Esophagus squamous epithelium (tissue), 5 donors: ENCODE data around the gene FNDC8. TPM values are rescaled to one million over a fixed set of nuclear protein-coding genes. Genes with fewer than 3 reads are reported as not detected.

Source experiments
- DNase-seq: peaks from one replicate; lab custom pipeline; 2025; lab: John Stamatoyannopoulos, UW
- H3K27ac ChIP-seq, 4 donors: fragments of 200-600 bp; sonication (generic); one replicate each; pipeline ENCODE4 v1.5.1; 2016 to 2019; ENCODE audit warnings: mild to moderate bottlenecking in 1 of 4
- H3K27me3 ChIP-seq, 4 donors: fragments of 200-600 bp; sonication (generic); 1 replicate in 3 of 4; 2 replicates in 1 of 4; pipeline versions ENCODE4 v1.5.1 to v1.6.0; 2017 to 2021; ENCODE audit warnings: antibody characterized with exemption in 1 of 4
- H3K36me3 ChIP-seq, 3 donors: fragments of 200-600 bp; sonication (generic); one replicate each; pipeline ENCODE4 v1.5.1; 2016 to 2019
- H3K4me1 ChIP-seq, 3 donors: fragments of 200-600 bp; sonication (generic); one replicate each; pipeline ENCODE4 v1.5.1; 2017 to 2019
- H3K4me3 ChIP-seq, 4 donors: fragments of 200-600 bp; sonication (generic); 1 replicate in 3 of 4; 2 replicates in 1 of 4; pipeline ENCODE4 v1.5.1; 2016 to 2019; ENCODE audit warnings: mild to moderate bottlenecking in 2 of 4, moderate library complexity in 1 of 4
- H3K9me3 ChIP-seq, 3 donors: fragments of 200-600 bp; sonication (generic); one replicate each; pipeline ENCODE4 v1.5.1; 2016 to 2019
- CTCF ChIP-seq, 6 experiments: fragments of 450-650 bp in 4 of 6; fragments of 200-600 bp in 2 of 6; sonication (generic) in 2 of 6; IDR thresholded peaks; one replicate each; pipeline ENCODE4 v1.5.1; 2016 to 2019; ENCODE audit warnings: antibody characterized with exemption in 6 of 6, mild to moderate bottlenecking in 4 of 6, moderate library complexity in 4 of 6
- POLR2A ChIP-seq, 4 donors: fragments of 450-650 bp; IDR thresholded peaks; one replicate each; pipeline ENCODE4 v1.6.1; 2017; ENCODE audit warnings: antibody characterized with exemption in 4 of 4, mild to moderate bottlenecking in 4 of 4, moderate library complexity in 3 of 4
- WGBS, 2 donors: methylation state at CpG; one replicate each; pipeline ENCODE4 v1.1.5; 2018; 5-methylcytosine and 5-hydroxymethylcytosine counted together
- intact Hi-C: fragments of 100-400 bp; cut with DNase I; formaldehyde crosslinking; loops from one replicate; pipeline ENCODE4 v1.15.0; 2022
- total RNA-seq, 4 donors: library from RNA; depleted of rRNA; stranded (reverse); fragments of >200 nt; gene quantifications; one replicate each; pipeline ENCODE4 v1.1.0, GENCODE V29; 2016
- donor health status: DM: yes; HTN: yes; CAD: no.

FNDC8 gene
- total RNA-seq, 4 donors from 2014 or later = not detected

DNA sequence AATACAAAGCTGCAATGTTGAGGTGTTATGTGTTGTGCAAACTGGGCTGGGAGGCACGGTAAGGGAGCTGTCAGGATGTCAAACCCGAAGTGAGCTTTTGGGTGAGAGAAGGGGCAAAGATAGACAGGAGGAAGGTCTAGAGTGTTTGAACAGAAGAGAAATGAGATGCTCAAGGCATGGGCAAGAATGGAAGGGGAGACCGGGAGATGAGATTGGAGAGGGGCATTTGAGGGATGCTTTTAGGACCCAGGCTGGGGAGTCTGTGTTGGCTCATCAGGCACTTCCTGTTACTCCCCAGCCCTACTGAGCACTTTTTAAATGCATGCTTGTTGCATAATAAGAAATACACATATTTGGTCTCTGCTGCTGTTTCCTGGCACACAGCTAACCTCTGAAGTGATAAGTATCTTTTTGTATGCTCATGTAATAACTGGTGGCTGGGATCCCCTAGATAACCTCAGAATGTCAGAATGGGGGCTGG, 39.9 kb downstream of the FNDC8 start:
- WGBS, 2 donors = 68 to 73% methylated on average over 3 of the region's 3 CpGs
- TF ChIP-seq CTCF (IDR thresholded peaks at IDR 0.05) = no peak
- TF ChIP-seq POLR2A (IDR thresholded peaks at IDR 0.05) = no peak
- Histone ChIP-seq H3K27ac (no peak overlapping the region), H3K4me3 (no peak overlapping the region), H3K36me3 (no peaks in the 10 kb centered on the region), H3K9me3 (no peaks in the 10 kb centered on the region), H3K27me3 (peaks cover 0 to 11% (median 0%) of the 10 kb centered on the region in 4 donors), H3K4me1 (peaks cover 0 to 8% (median 3%) of the 10 kb centered on the region in 3 donors)
- intact Hi-C loops = no loop called here
- no peak for DNase-seq

DNA sequence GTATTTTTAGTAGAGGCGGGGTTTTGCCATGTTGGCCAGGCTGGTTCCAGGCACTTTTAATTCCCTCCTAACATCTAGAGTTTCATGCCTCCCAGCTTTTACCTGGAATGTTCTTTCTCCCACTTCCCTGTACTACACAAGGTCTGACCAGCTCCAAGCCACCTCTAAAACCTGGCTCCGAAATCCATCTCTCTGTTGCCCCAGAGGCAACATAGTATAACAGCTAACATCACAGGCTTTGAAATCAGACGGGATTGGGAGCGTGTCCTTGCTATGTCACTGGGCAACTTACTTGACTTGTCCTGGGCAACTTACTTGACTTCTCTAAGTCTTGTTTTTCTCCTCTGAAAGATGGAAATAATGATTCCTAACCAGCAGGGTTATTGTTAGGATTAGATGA, 41.3 kb downstream of the FNDC8 start:
- intact Hi-C loops = no loop called here
- H3K36me3 ChIP-seq = no peaks in the 10 kb centered on the region
- no peak for TF ChIP-seq POLR2A (IDR thresholded peaks at IDR 0.05)
- TF ChIP-seq CTCF (IDR thresholded peaks at IDR 0.05) = no peak
- DNase-seq = no peak
- H3K4me3 ChIP-seq = no peak overlapping the region
- H3K27ac ChIP-seq = no peak overlapping the region
- no peaks in the 10 kb centered on the region for H3K9me3 ChIP-seq
- H3K4me1 ChIP-seq = peaks cover 0 to 8% (median 3%) of the 10 kb centered on the region in 3 donors
- H3K27me3 ChIP-seq = peaks cover 0 to 14% (median 0%) of the 10 kb centered on the region in 4 donors
- whole genome bisulfite sequencing, 2 donors = 77 to 85% methylated on average over 4 of the region's 4 CpGs

DNA sequence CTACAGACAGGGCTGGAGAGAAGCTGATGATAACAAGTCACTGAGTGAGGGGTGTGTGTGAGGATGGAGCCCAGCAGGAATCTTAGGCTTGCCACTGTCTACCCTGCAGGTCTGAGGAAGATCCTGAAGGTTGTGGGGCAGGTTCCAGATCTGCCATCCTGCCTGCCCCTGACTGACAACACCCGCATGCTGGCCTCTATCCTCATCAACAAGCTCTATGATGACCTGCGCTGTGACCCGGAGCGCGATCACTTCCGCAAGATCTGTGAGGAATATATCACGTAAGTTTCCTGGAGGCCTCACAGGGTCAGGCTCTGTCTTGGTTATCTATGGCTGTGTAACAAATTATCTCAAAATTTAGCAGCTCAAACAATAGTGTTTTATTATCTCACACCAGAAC, 42.5 kb downstream of the FNDC8 start:
- peaks cover 0 to 8% (median 3%) of the 10 kb centered on the region in 3 donors for H3K4me1 ChIP-seq
- H3K36me3 ChIP-seq = no peaks in the 10 kb centered on the region
- intact Hi-C loops = no loop called here
- DNase-seq = no peak
- no peak overlapping the region for H3K4me3 ChIP-seq
- TF ChIP-seq CTCF (IDR thresholded peaks at IDR 0.05) = no peak
- no peak for TF ChIP-seq POLR2A (IDR thresholded peaks at IDR 0.05)
- WGBS, 2 donors = 84 to 100% methylated on average over 3 to 7 of the region's 7 CpGs
- H3K27ac ChIP-seq = no peak overlapping the region
- peaks cover 0 to 14% (median 0%) of the 10 kb centered on the region in 4 donors for H3K27me3 ChIP-seq
- no peaks in the 10 kb centered on the region for H3K9me3 ChIP-seq

DNA sequence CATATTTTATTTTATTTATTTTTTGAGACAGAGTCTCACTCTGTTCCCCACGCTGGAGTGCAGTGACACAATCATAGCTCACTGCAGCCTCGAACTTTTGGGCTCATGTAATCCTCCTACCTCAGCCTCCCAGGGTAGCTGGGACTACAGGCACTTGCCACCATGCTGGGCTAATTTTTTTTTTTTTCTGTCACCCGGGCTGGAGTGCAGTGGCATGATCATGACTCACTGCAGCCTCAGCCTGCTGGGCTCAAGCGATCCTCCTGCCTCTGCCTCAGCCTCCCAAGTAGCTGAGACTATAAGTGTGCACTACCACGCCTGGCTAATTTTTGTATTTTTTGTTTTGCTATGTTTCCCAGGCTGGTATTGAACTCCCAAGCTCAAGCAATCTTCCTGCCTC, 43.3 kb downstream of the FNDC8 start:
- H3K27ac ChIP-seq = no peak overlapping the region

More for the DNA sequence above, 43.3 kb downstream of the FNDC8 start:
- Histone ChIP-seq H3K36me3 (no peaks in the 10 kb centered on the region), H3K4me1 (peaks cover 0 to 8% (median 3%) of the 10 kb centered on the region in 3 donors), H3K9me3 (no peaks in the 10 kb centered on the region), H3K27me3 (peaks cover 0 to 14% (median 0%) of the 10 kb centered on the region in 4 donors), H3K4me3 (no peak overlapping the region)
- no peak for TF ChIP-seq POLR2A (IDR thresholded peaks at IDR 0.05)
- no peak for TF ChIP-seq CTCF (IDR thresholded peaks at IDR 0.05)
- intact Hi-C loops = no loop called here
- WGBS, 2 donors = 64 to 78% methylated on average over 5 of the region's 5 CpGs
- no peak for DNase-seq
